Activated naive CD8-positive, alpha-beta T cell treated with anti-CD3 and anti-CD28 coated beads for 36 hours (primary cell): ENCODE data around the gene CINP. TPM values are rescaled to one million over a fixed set of nuclear protein-coding genes. Genes with fewer than 3 reads are reported as not detected.

Source experiments
- total RNA-seq, 2 experiments: library from RNA; stranded (reverse); gene quantifications; one replicate each; pipeline ENCODE4 v1.2.3, GENCODE V29; 2021

CINP gene
- total RNA-seq, 2 experiments from 2014 or later: 59.2 to 61.8 TPM

Other genes with a start within 250 kb of the CINP start
- gene WDR20, start 223.0 kb downstream of the CINP start, total RNA-seq: 10 to 100 TPM; 22.3 to 27.3 TPM
- 1 to 10 TPM; 6.5 to 7.4 TPM for gene MOK, start 57.7 kb downstream of the CINP start, total RNA-seq
- 10 to 100 TPM; 12.9 TPM for gene ZNF839, start 43.1 kb downstream of the CINP start, total RNA-seq
- gene TECPR2, start 51 bp upstream of the CINP start, total RNA-seq: 1 to 10 TPM; 4.8 to 5.7 TPM
- 10 to 100 TPM; 10.7 to 10.9 TPM for gene ANKRD9, start 146.9 kb upstream of the CINP start, total RNA-seq
- 10 to 100 TPM; 14.7 to 16.2 TPM for gene RCOR1, start 229.8 kb upstream of the CINP start, total RNA-seq